Liver (tissue), 9 donors: ENCODE results near the gene OTOP2. TPM values are rescaled to one million over a fixed set of nuclear protein-coding genes. Genes with fewer than 3 reads are reported as not detected.

Source experiments
- DNase-seq: peaks from one replicate; pipeline ENCODE4 v3.0.0-alpha.2; 2017; ENCODE audit warnings: low spot score
- H3K27ac ChIP-seq, 2 donors: one replicate each; pipeline ENCODE4 v1.7.0; 2013; ENCODE audit warnings: inconsistent platforms in 2 of 2, low read length in 2 of 2, control low read depth in 1 of 2, low read depth in 1 of 2, mild to moderate bottlenecking in 1 of 2
- H3K27me3 ChIP-seq, 4 donors: one replicate each; pipeline versions ENCODE4 v1.6.1 to v1.7.0; 2013; ENCODE audit warnings: low read length in 3 of 4, inconsistent platforms in 1 of 4, mild to moderate bottlenecking in 1 of 4, moderate library complexity in 1 of 4; ENCODE audit not compliant: control insufficient read depth in 4 of 4, insufficient read depth in 4 of 4
- H3K36me3 ChIP-seq, 4 donors: one replicate each; pipeline versions ENCODE4 v1.6.1 to v1.7.0; 2013; ENCODE audit warnings: low read length in 3 of 4, mild to moderate bottlenecking in 3 of 4, low read depth in 1 of 4, moderate library complexity in 1 of 4; ENCODE audit not compliant: control insufficient read depth in 4 of 4, insufficient read depth in 3 of 4
- H3K4me1 ChIP-seq, 4 donors: one replicate each; pipeline versions ENCODE4 v1.6.1 to v1.7.0; 2013; ENCODE audit warnings: low read length in 3 of 4, mild to moderate bottlenecking in 3 of 4, moderate library complexity in 1 of 4; ENCODE audit not compliant: control insufficient read depth in 4 of 4, insufficient read depth in 4 of 4
- H3K4me3 ChIP-seq, 3 donors: one replicate each; pipeline versions ENCODE4 v1.6.1 to v1.7.0; 2013; ENCODE audit warnings: low read length in 3 of 3, control low read depth in 1 of 3, low read depth in 1 of 3, mild to moderate bottlenecking in 1 of 3
- H3K9ac ChIP-seq, 2 donors: one replicate each; pipeline ENCODE4 v1.7.0; 2013; ENCODE audit warnings: low read length in 2 of 2, mild to moderate bottlenecking in 2 of 2, moderate library complexity in 2 of 2, control low read depth in 1 of 2, low read depth in 1 of 2
- H3K9me3 ChIP-seq, 4 donors: one replicate each; pipeline versions ENCODE4 v1.6.1 to v1.7.0; 2013; ENCODE audit warnings: low read length in 3 of 4; ENCODE audit not compliant: control insufficient read depth in 4 of 4
- EGR1 ChIP-seq, 2 donors: IDR thresholded peaks; 2 replicates each; pipeline ENCODE4 v1.6.1; 2016 to 2018; ENCODE audit warnings: antibody characterized with exemption in 2 of 2, low read depth in 2 of 2
- FOXA2 ChIP-seq: IDR thresholded peaks from 2 replicates; pipeline ENCODE4 v1.6.1; 2016; ENCODE audit warnings: antibody characterized with exemption
- GABPA ChIP-seq, 2 donors: IDR thresholded peaks in 1 of 2; conservative IDR thresholded peaks in 1 of 2; 2 replicates each; pipeline ENCODE4 v1.6.1; 2016; ENCODE audit warnings: antibody characterized with exemption in 2 of 2, mild to moderate bottlenecking in 1 of 2, moderate library complexity in 1 of 2
- HNF4A ChIP-seq, 2 donors: conservative IDR thresholded peaks; 2 replicates each; pipeline ENCODE4 v1.6.1; 2016; ENCODE audit warnings: antibody characterized with exemption in 2 of 2, mild to moderate bottlenecking in 2 of 2
- HNF4G ChIP-seq: IDR thresholded peaks from 2 replicates; pipeline ENCODE4 v1.6.1; 2016; ENCODE audit warnings: antibody characterized with exemption
- JUND ChIP-seq, 2 donors: IDR thresholded peaks; 2 replicates each; pipeline ENCODE4 v1.6.1; 2016; ENCODE audit warnings: antibody characterized with exemption in 2 of 2
- RAD21 ChIP-seq, 2 donors: IDR thresholded peaks; 2 replicates each; pipeline ENCODE4 v1.6.1; 2016; ENCODE audit warnings: antibody characterized with exemption in 2 of 2, mild to moderate bottlenecking in 2 of 2
- REST ChIP-seq: IDR thresholded peaks from 2 replicates; pipeline ENCODE4 v1.6.1; 2016; ENCODE audit warnings: antibody characterized with exemption, mild to moderate bottlenecking
- RXRA ChIP-seq, 2 donors: IDR thresholded peaks; 2 replicates each; pipeline ENCODE4 v1.6.1; 2017 to 2018; ENCODE audit warnings: antibody characterized with exemption in 2 of 2, mild to moderate bottlenecking in 1 of 2
- SP1 ChIP-seq: IDR thresholded peaks from 2 replicates; pipeline ENCODE4 v1.6.1; 2018; ENCODE audit warnings: antibody characterized with exemption, mild to moderate bottlenecking
- TAF1 ChIP-seq: conservative IDR thresholded peaks from 2 replicates; pipeline ENCODE4 v1.6.1; 2016; ENCODE audit warnings: antibody characterized with exemption, mild to moderate bottlenecking
- YY1 ChIP-seq: IDR thresholded peaks from 2 replicates; pipeline ENCODE4 v1.6.1; 2016; ENCODE audit warnings: antibody characterized with exemption, mild to moderate bottlenecking
- ZBTB33 ChIP-seq: IDR thresholded peaks from 2 replicates; pipeline ENCODE4 v1.6.1; 2016; ENCODE audit warnings: antibody characterized with exemption
- WGBS: extraction: QIAGEN DNeasy Blood & Tissue Kit; methylation state at CpG from one replicate; pipeline ENCODE4 v1.1.7; 2013; 5-methylcytosine and 5-hydroxymethylcytosine counted together
- polyA plus RNA-seq, 2 donors: library from polyadenylated mRNA; stranded (reverse) in 1 of 2; unstranded in 1 of 2; fragments of 200-250 nt in 1 of 2; fragments of >200 nt in 1 of 2; fragmentation: Nextera tagmentation in 1 of 2; extraction: Ambion mirVana in 1 of 2; gene quantifications; one replicate each; pipeline versions ENCODE4 v1.2.1 to v1.2.3, GENCODE V29; 2013 to 2015
- total RNA-seq, 2 donors: library from RNA; depleted of rRNA; stranded (reverse); fragments of >200 nt; gene quantifications; one replicate each; pipeline ENCODE4 v1.2.3, GENCODE V29; 2014
- TF ChIP-seq, protein P1 (sequence below): fragments of 150-350 bp; IDR thresholded peaks from 2 replicates; pipeline ENCODE4 v1.5.1; 2017; ENCODE audit warnings: improper control_type of control experiment, low read depth, low read length; ENCODE audit not compliant: missing input control
- TF ChIP-seq, protein P2 (sequence below): IDR thresholded peaks from 2 replicates; pipeline ENCODE4 v1.6.1; 2016; ENCODE audit warnings: antibody characterized with exemption
- TF ChIP-seq, protein P3 (sequence below): IDR thresholded peaks from 2 replicates; pipeline ENCODE4 v1.6.1; 2016; ENCODE audit warnings: antibody characterized with exemption
- donor health status: healthy.
- donor health status: healthy.
- donor health status: healthy.
- donor health status: healthy.
- donor health status: healthy.

The OTOP2 gene
- total and polyA plus RNA-seq, 4 donors = not detected

DNA sequence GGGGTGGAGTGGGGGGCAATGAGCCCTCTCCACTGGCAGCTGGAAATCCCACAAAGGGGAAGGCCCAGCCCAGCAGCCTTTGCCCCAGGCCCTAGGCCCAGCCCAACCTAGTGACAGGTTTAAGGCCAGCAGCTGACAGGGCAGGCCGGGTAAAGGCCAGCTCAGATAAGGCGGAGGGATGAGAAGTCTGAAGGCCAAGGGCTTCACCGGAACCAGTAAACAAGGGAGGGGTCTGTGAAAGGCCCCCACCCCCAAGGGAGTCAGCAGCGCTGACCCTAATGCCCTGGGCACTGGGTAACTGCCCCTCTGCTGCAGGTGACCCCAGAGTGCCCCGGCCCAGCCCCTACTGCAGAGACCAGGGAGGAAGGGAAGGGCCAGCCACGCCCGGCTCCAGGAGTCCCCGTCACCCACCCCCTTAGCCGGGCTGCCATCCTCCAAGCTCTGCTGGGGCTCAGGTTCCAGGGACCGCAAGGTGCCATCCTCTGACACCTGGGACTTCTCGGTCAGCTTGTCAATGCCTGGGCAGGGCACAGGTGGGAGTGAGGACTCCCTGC lies 29.1 kb downstream of the OTOP2 start (continued):
- TF ChIP-seq, protein P1, sequence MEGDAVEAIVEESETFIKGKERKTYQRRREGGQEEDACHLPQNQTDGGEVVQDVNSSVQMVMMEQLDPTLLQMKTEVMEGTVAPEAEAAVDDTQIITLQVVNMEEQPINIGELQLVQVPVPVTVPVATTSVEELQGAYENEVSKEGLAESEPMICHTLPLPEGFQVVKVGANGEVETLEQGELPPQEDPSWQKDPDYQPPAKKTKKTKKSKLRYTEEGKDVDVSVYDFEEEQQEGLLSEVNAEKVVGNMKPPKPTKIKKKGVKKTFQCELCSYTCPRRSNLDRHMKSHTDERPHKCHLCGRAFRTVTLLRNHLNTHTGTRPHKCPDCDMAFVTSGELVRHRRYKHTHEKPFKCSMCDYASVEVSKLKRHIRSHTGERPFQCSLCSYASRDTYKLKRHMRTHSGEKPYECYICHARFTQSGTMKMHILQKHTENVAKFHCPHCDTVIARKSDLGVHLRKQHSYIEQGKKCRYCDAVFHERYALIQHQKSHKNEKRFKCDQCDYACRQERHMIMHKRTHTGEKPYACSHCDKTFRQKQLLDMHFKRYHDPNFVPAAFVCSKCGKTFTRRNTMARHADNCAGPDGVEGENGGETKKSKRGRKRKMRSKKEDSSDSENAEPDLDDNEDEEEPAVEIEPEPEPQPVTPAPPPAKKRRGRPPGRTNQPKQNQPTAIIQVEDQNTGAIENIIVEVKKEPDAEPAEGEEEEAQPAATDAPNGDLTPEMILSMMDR = no peak

DNA sequence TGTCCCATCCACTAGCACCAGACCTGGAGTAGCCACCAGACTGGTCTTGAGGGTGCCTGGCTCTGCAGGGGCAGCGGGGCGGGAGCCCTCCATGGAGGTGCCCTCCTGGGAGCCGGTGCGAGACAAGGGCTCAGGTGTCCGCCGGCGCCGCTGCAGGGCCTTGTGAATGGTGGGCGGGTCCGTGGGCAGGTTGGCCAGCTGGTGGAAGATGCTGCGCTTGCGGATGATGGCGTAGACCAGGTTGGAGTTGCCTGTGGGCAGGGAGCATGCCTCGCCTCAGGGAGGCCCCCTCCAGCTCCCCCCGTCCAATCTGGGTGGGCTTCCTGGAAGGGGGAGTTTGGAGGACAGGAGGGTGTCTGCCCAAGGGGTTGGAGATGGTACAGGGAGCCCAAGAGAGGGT lies 30.0 kb downstream of the OTOP2 start:
- peaks cover 0 to 2% (median 1%) of the 10 kb centered on the region in 4 donors for H3K36me3 ChIP-seq
- no peak overlapping the region for H3K27ac ChIP-seq
- no peak overlapping the region for H3K9ac ChIP-seq
- TF ChIP-seq FOXA2 (no peak), TAF1 (no peak), YY1 (no peak), HNF4G (no peak), GABPA (IDR thresholded peaks at IDR 0.05 in 1 of 2, conservative IDR thresholded peaks at IDR 0.05 in 1 of 2) (no peak), SP1 (no peak)
- TF ChIP-seq, protein P2, sequence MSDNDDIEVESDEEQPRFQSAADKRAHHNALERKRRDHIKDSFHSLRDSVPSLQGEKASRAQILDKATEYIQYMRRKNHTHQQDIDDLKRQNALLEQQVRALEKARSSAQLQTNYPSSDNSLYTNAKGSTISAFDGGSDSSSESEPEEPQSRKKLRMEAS = no peak
- no peak for DNase-seq
- 93% methylated on average over 15 of the region's 15 CpGs for WGBS
- H3K4me1 ChIP-seq = no peaks in the 10 kb centered on the region
- H3K27me3 ChIP-seq = no peaks in the 10 kb centered on the region
- H3K4me3 ChIP-seq = no peak overlapping the region
- no peaks in the 10 kb centered on the region for H3K9me3 ChIP-seq

DNA sequence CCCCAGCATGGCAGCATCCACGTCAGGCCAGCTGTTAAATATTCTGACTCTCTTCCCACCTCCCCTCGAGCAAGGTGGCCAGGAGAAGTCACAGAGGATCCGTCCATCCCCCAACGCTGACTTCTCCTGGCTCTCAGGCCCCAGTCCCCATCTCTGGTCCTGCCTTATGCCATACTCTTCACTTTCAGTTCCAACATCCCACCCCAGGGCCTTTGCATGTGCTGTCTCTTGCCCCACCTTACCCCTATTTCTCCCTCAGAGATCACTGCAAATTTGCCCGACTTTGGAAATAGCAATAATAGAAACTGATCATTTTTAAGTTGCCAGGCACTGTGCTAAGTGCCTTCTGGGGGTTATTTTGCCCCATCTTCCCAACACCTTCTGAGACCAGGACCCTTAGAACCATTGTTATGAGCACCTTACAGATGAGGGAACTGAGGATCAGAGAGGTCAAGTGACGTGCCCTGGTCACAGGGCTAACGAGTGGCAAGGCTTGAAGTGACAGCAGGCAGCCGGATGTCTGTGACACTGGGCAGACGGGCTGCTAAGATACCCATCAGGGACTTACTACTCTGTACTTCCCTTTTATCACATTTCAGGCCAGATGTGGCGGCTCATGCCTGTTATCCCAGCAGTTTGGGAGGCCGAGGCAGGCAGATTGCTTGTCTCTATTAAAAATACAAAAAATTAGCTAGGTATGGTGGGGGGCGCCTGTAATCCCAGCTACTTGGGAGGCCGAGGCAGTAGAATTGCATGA lies 30.8 kb downstream of the OTOP2 start:
- H3K9ac ChIP-seq = no peak overlapping the region
- no peaks in the 10 kb centered on the region for H3K9me3 ChIP-seq
- no peaks in the 10 kb centered on the region for H3K27me3 ChIP-seq
- WGBS = 74% methylated on average over 13 of the region's 13 CpGs
- DNase-seq = no peak
- TF ChIP-seq FOXA2 (no peak), RXRA (IDR thresholded peaks at IDR 0.05) (no peak), GABPA (IDR thresholded peaks at IDR 0.05 in 1 of 2, conservative IDR thresholded peaks at IDR 0.05 in 1 of 2) (no peak), HNF4A (conservative IDR thresholded peaks at IDR 0.05) (no peak), EGR1 (IDR thresholded peaks at IDR 0.05; ENCODE audit: low read depth in 2 of 2) (no peak), ZBTB33 (no peak), JUND (IDR thresholded peaks at IDR 0.05) (no peak), REST (no peak), TAF1 (no peak), RAD21 (IDR thresholded peaks at IDR 0.05) (no peak)
- TF ChIP-seq, protein P1 = no peak
- TF ChIP-seq, protein P3, sequence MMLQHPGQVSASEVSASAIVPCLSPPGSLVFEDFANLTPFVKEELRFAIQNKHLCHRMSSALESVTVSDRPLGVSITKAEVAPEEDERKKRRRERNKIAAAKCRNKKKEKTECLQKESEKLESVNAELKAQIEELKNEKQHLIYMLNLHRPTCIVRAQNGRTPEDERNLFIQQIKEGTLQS = no peak
- peaks cover 0 to 2% (median 1%) of the 10 kb centered on the region in 4 donors for H3K36me3 ChIP-seq
- H3K4me3 ChIP-seq = no peak overlapping the region
- H3K4me1 ChIP-seq = no peaks in the 10 kb centered on the region
- no peak overlapping the region for H3K27ac ChIP-seq
